Duodenal mucosa (tissue), 2 donors: ENCODE results near the gene TPI1.
A peak's percentile ranks its signal among the peaks of the same experiment; 100 is the strongest.

Experiments
- H3K27ac ChIP-seq: one replicate; pipeline ENCODE4 v1.7.0; 2013; ENCODE audit warnings: low read depth, low read length
- H3K27me3 ChIP-seq, 2 donors: one replicate each; pipeline ENCODE4 v1.7.0; 2013; ENCODE audit warnings: low read length in 2 of 2, control low read depth in 1 of 2; ENCODE audit not compliant: insufficient read depth in 2 of 2, control insufficient read depth in 1 of 2
- H3K36me3 ChIP-seq, 2 donors: one replicate each; pipeline ENCODE4 v1.7.0; 2013; ENCODE audit warnings: low read length in 2 of 2, control low read depth in 1 of 2; ENCODE audit not compliant: insufficient read depth in 2 of 2, control insufficient read depth in 1 of 2
- H3K4me1 ChIP-seq, 2 donors: one replicate each; pipeline ENCODE4 v1.7.0; 2013; ENCODE audit warnings: low read length in 2 of 2, control low read depth in 1 of 2; ENCODE audit not compliant: insufficient read depth in 2 of 2, control insufficient read depth in 1 of 2
- H3K4me3 ChIP-seq, 2 donors: one replicate each; pipeline ENCODE4 v1.7.0; 2013; ENCODE audit warnings: low read length in 2 of 2, low read depth in 1 of 2
- H3K9ac ChIP-seq, 2 donors: one replicate each; pipeline ENCODE4 v1.7.0; 2013; ENCODE audit warnings: low read length in 2 of 2, low read depth in 1 of 2
- H3K9me3 ChIP-seq, 2 donors: one replicate each; pipeline ENCODE4 v1.7.0; 2013; ENCODE audit warnings: low read length in 2 of 2, control low read depth in 1 of 2; ENCODE audit not compliant: control insufficient read depth in 1 of 2

Gene TPI1

GRCh38 chr12:6836851-6837250, 30.5 kb upstream of the TPI1 start:
- peaks cover 0 to 4% of the 10 kb centered on the region in 2 donors for H3K4me1 ChIP-seq
- H3K27ac ChIP-seq: no peak overlapping the region
- H3K9me3 ChIP-seq: no peaks in the 10 kb centered on the region
- no peak overlapping the region for H3K9ac ChIP-seq
- no peaks in the 10 kb centered on the region for H3K27me3 ChIP-seq
- H3K4me3 ChIP-seq: no peak overlapping the region
- peaks cover 0 to 19% of the 10 kb centered on the region in 2 donors for H3K36me3 ChIP-seq

GRCh38 chr12:6837370-6838060, 29.8 kb upstream of the TPI1 start:
- H3K4me3 ChIP-seq: no peak overlapping the region
- H3K9me3 ChIP-seq: no peaks in the 10 kb centered on the region
- no peaks in the 10 kb centered on the region for H3K27me3 ChIP-seq
- H3K4me1 ChIP-seq: peaks cover 0 to 7% of the 10 kb centered on the region in 2 donors
- H3K36me3 ChIP-seq: peaks cover 0 to 19% of the 10 kb centered on the region in 2 donors
- H3K27ac ChIP-seq: no peak overlapping the region
- H3K9ac ChIP-seq: no peak overlapping the region

- H3K9me3 ChIP-seq: no peaks in the 10 kb centered on the region
- H3K4me1 ChIP-seq: peaks cover 0 to 15% of the 10 kb centered on the region in 2 donors
- peaks cover 0 to 16% of the 10 kb centered on the region in 2 donors for H3K36me3 ChIP-seq
- H3K27ac ChIP-seq: no peak overlapping the region
- no peak overlapping the region for H3K4me3 ChIP-seq
- H3K27me3 ChIP-seq: no peaks in the 10 kb centered on the region
- H3K9ac ChIP-seq: no peak overlapping the region
Measured at GRCh38 chr12:6838854-6839253, 28.5 kb upstream of the TPI1 start.

- Histone ChIP-seq H3K9me3 (no peaks in the 10 kb centered on the region), H3K36me3 (peaks cover 0 to 12% of the 10 kb centered on the region in 2 donors), H3K27ac (no peak overlapping the region), H3K4me3 (no peak overlapping the region), H3K27me3 (no peaks in the 10 kb centered on the region), H3K4me1 (peaks cover 0 to 15% of the 10 kb centered on the region in 2 donors), H3K9ac (no peak overlapping the region)
Measured at GRCh38 chr12:6839482-6840201, 27.7 kb upstream of the TPI1 start.

- Histone ChIP-seq H3K9ac (no peak overlapping the region), H3K4me1 (peaks cover 0 to 15% of the 10 kb centered on the region in 2 donors), H3K9me3 (no peaks in the 10 kb centered on the region), H3K27ac (no peak overlapping the region), H3K4me3 (no peak overlapping the region), H3K27me3 (no peaks in the 10 kb centered on the region), H3K36me3 (peaks cover 0 to 12% of the 10 kb centered on the region in 2 donors)
Measured at GRCh38 chr12:6840330-6840729, 27.0 kb upstream of the TPI1 start.

- Histone ChIP-seq H3K9me3 (no peaks in the 10 kb centered on the region), H3K4me3 (no peak within 1 kb of the TSS), H3K36me3 (peaks cover 0 to 12% of the 10 kb centered on the region in 2 donors), H3K9ac (no peak within 1 kb of the TSS), H3K4me1 (peaks cover 0 to 15% of the 10 kb centered on the region in 2 donors), H3K27me3 (no peaks in the 10 kb centered on the region), H3K27ac (peak within 1 kb of the TSS; percentile 7)
Measured at GRCh38 chr12:6840761-6841515, 26.4 kb upstream of the TPI1 start, which contains the start of gene GNB3. Gene GNB3, plus strand, starts transcription at chr12:6840925. Its CDS starts 363 bp downstream, at chr12:6841288.

GRCh38 chr12:6842075-6842474, 25.3 kb upstream of the TPI1 start:
- peaks cover 0 to 21% of the 10 kb centered on the region in 2 donors for H3K36me3 ChIP-seq
- no peaks in the 10 kb centered on the region for H3K9me3 ChIP-seq

GRCh38 chr12:6843118-6843902, 24.0 kb upstream of the TPI1 start:
- no peak overlapping the region for H3K27ac ChIP-seq
- no peak overlapping the region for H3K9ac ChIP-seq
- H3K27me3 ChIP-seq: no peaks in the 10 kb centered on the region
- peaks cover 0 to 22% of the 10 kb centered on the region in 2 donors for H3K36me3 ChIP-seq
- peaks cover 0 to 15% of the 10 kb centered on the region in 2 donors for H3K4me1 ChIP-seq
- H3K4me3 ChIP-seq: no peak overlapping the region
- H3K9me3 ChIP-seq: no peaks in the 10 kb centered on the region

More at GRCh38 chr12:6842075-6842474, 25.3 kb upstream of the TPI1 start:
- H3K27ac ChIP-seq: no peak overlapping the region
- H3K4me1 ChIP-seq: peaks cover 0 to 15% of the 10 kb centered on the region in 2 donors
- no peak overlapping the region for H3K4me3 ChIP-seq
- H3K27me3 ChIP-seq: no peaks in the 10 kb centered on the region
- no peak overlapping the region for H3K9ac ChIP-seq

- peaks cover 0 to 28% of the 10 kb centered on the region in 2 donors for H3K36me3 ChIP-seq
- no peak overlapping the region for H3K4me3 ChIP-seq
- H3K9me3 ChIP-seq: no peaks in the 10 kb centered on the region
- no peaks in the 10 kb centered on the region for H3K27me3 ChIP-seq
- peaks cover 0 to 31% of the 10 kb centered on the region in 2 donors for H3K4me1 ChIP-seq
- no peak overlapping the region for H3K27ac ChIP-seq
- no peak overlapping the region for H3K9ac ChIP-seq
Measured at GRCh38 chr12:6845395-6845794, 21.9 kb upstream of the TPI1 start.
